ENCODE measurements around the gene KCTD2.

GRCh38 chr17:75009139-75009724, 37.8 kb upstream of the KCTD2 start:
- no peak for TF ChIP-seq CTCF (IDR thresholded peaks at IDR 0.05 in 8 of 11, conservative IDR thresholded peaks at IDR 0.05 in 3 of 11)
- no peak for TF ChIP-seq POLR2A (IDR thresholded peaks at IDR 0.05)
- no peak for TF ChIP-seq POLR2AphosphoS5 (IDR thresholded peaks at IDR 0.05)

Measured in spleen (tissue), 7 donors.